ENCODE data around the gene PNMA5.
A peak's percentile ranks its signal among the peaks of the same experiment; 100 is the strongest.

PNMA5 gene

GRCh38 chrX:152958524-152959465 lies 35.1 kb downstream of the PNMA5 start:
- FAIRE-seq = peak; percentile 95

- FAIRE-seq = no peak
Measured at GRCh38 chrX:152958047-152958446, 35.9 kb downstream of the PNMA5 start.

- FAIRE-seq = no peak
Measured at GRCh38 chrX:152950786-152951185, 43.1 kb downstream of the PNMA5 start.

GRCh38 chrX:152949114-152949513 lies 44.8 kb downstream of the PNMA5 start:
- FAIRE-seq = no peak

GRCh38 chrX:152946681-152947080 lies 47.2 kb downstream of the PNMA5 start:
- FAIRE-seq = no peak

- no peak for FAIRE-seq
Measured at GRCh38 chrX:152945021-152945979, 48.6 kb downstream of the PNMA5 start.

GRCh38 chrX:152943826-152944225 lies 50.1 kb downstream of the PNMA5 start:
- no peak for FAIRE-seq

GRCh38 chrX:152942077-152942442 lies 51.9 kb downstream of the PNMA5 start:
- FAIRE-seq = no peak

- peak; percentile 97 for FAIRE-seq
Measured at GRCh38 chrX:152941328-152942076, 52.4 kb downstream of the PNMA5 start.

Measured in G401.6 (cell line).